HG03469 (cell line): ENCODE measurements around the gene HLA-DQA1.
"Not testable (repeated sequence)": the region's sequence is repeated elsewhere in the genome, so short reads cannot be mapped to it uniquely, and the experiment has no call there.

Source experiments
- ATAC-seq: cut with Tn5 transposase; IDR thresholded peaks from one replicate; pipeline ENCODE4 v1.9.1; 2021; ENCODE audit warnings: mild to moderate bottlenecking, moderate library complexity, moderate number of reproducible peaks; ENCODE audit not compliant: unreplicated experiment

The HLA-DQA1 gene

DNA sequence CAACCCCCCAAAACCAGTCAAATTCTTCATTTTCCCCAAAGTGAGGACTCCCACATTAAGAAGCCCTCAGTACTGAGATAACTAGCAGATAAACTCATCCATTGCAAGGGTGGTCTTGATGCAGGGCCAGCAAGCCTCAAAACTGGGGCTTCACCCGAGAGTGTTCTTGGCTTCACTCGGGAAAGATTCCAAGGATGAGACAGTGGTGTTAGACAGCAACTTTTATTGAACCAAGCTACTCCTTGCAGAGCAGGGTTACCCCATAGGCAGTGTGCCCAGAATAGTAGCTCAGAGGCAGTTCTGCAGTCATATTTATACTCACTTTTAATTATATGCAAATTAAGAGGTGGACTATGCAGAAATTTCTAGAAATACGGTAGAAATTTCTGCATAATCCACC, 15.8 kb upstream of the HLA-DQA1 start:
- no peak for ATAC-seq

DNA sequence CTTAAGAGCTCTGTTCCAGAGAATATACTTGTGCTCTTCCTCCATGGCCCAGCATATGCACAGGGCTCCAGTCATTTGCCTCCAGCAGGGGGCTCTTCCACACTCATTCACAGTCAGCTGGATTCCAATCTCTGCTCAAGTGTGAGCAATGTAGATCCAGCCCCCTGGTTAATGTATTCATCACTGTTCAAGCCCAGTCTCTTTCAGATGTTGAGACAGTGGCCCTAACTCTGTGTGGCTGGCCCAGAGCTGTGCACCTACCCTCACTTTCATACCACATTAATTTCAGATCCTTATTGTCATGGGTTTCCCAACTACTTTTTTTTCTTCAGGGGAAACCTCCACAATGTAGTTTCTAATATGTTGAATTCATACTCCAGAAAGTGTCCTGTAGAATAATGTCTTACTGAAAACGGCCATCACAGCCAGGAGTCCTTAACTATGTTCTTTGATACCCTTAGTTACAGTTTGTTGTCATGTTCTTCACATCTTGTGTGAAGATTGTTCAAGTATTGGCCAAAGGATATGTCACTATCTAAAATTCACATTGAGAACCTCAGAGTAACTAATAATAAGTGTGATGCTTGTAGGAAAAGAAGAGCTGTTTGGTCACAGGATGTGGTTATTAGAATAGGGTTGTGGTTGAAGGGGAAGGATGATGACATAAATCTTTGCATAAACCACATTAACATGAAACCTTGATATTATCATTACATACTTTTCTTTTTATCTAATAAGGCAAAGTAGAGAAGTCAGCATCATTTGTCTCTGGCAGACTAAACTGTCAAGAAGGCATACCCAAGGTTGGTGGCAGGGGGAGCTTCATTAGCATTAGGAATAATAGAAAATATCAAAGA, 14.4 kb upstream of the HLA-DQA1 start:
- ATAC-seq = peak; percentile 44

DNA sequence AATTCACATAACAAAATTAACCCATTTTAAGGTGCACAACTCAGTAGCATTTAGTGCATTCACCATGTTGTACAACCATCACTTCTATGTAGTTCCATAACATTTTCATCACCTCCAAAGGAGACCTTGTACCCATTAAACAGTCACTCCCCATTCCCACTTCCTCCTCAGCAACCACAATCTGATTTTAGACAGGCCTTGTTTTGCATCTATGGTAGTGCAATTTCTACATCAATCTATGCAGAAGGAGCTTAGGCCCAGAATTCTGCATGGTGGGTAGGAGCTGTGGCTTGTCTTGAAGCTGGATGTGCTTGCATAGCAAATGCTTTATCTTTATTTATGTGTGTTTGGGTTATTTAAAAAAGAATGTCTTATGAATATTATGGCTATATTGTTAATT, 13.5 kb upstream of the HLA-DQA1 start:
- no peak for ATAC-seq

DNA sequence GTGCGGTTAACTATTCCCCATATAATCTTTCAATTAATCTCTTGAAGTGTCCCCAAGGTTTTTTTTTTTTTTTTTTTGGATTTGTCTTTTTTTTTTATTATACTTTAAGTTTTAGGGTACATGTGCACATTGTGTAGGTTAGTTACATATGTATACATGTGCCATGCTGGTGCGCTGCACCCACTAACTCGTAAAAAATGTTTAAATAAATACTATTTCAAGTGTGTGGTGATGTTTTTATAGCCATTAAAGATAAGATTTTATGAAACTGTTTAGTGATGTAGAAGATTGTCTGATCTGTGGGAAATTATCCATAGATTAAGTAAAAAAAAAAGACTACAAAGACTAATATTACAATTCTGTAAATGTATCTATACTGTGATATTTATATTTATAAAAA, 12.6 kb upstream of the HLA-DQA1 start:
- no peak for ATAC-seq

DNA sequence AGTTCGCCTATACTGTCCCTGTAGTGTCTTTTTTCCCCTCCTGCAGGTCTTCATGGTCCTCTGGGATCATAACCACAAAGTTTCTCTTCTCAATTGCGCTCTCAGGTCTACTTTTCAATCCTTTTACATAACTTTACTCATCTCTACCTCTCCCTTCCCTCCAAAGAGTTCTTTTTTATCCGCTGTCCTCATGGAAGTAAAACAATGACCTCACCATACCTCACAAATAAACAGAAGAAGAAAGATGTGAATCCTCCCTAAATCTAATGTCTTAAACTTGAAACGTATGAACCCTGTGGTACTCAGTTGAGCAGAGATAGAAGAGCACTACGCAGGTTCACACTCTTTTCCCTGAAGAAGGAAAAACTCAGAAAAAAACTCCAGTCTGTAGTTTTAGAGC, 12.1 kb upstream of the HLA-DQA1 start:
- no peak for ATAC-seq

DNA sequence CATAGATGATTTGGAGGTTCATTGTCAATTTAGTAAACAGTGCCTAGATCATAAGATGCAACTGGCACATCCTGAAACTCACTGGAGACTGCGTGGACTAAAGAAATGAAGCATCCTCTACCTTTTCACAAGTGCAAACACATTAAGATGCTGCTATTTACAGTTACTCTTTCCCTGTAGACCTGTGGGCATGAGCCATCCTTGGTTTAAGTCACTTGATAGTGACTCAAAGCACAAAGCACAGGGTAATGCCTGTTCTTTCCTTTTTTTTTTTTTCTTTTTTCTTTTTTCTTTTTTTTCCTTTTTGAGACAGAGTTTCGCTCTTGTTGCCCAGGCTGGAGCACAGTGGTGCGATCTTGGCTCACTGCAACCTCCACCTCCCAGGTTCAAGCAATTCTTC, 10.0 kb upstream of the HLA-DQA1 start:
- no peak for ATAC-seq

DNA sequence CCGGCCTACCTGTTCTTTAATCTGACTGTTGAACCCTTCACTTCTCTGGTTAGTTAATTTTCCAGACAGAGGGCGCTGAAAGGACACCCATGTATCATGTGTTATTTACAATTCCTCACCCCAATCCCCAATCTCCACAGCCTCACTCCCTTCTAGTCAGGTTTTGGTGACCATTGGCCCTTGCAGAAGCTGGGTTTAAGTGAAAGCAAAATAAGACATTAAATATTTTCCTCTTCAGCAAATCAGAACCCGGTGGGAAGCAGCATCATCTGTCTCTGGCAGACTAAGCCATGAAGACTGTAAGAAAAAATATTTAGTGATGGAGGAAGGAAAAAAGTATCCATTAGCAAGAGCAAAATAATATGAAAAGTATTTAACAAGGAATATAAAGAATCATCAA, 9.4 kb upstream of the HLA-DQA1 start:
- ATAC-seq = no peak

DNA sequence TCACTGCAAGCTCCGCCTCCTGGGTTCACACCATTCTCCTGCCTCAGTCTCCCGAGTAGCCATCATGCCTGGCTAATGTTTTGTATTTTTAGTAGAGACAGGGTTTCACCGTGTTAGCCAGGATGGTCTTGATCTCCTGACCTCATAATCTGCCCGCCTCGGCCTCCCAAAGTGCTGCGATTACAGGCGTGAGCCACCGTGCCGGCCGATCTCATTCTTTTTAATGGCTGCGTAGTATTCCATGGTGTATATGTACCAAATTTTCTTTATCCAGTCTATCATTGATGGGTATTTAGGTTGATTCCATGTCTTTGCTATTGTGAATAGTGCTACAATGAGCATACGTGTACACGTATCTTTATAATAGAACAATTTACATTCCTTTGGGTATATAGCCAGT, 7.4 kb upstream of the HLA-DQA1 start:
- ATAC-seq = not testable (repeated sequence)

DNA sequence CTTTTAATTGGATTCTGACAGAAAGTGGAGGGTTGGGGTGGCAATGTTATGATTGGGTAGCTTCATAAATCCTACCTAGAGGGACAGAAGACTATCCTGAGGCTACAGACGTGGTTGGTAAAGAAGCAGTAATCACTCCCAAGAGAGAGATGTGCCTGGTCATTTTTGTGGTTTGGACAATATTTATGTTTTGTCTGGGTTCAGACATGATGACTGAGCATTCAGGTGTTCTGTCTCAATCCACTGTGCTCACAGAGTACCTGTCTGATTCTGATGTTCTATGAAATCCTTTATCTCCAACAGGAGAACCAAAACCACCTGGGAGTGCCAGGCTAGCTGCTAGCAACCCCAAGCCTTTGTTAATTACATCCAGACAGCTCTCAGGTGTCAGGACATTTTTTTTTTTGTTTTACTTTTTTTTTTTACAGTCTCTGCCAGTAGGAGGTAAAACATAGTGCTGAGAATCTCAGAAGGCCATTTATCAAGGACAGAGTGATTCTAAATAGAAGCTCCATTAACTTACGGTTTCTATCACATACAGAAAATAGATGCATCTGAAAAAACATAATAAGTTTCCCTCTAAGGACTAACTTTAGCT, 1.6 kb upstream of the HLA-DQA1 start:
- ATAC-seq = no peak

DNA sequence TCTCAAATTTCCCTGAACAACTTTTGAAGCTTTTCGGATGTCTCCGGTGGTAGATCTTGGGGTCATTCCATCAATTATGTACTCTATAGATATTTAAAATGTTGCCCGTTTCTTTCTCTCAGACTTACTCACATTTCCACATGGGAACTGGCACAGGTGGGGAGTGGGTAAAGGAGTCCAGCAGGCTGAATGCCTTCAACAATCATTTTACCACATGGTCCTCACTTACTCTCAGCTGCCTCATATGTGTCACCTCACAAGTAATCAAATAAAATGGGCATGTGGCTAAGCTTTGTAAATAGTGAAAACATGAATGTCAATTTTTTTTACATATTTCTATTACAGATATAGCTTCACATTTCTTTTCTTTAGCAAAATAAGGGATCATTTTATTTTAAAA, 677 bp downstream of the HLA-DQA1 start:
- ATAC-seq = no peak

DNA sequence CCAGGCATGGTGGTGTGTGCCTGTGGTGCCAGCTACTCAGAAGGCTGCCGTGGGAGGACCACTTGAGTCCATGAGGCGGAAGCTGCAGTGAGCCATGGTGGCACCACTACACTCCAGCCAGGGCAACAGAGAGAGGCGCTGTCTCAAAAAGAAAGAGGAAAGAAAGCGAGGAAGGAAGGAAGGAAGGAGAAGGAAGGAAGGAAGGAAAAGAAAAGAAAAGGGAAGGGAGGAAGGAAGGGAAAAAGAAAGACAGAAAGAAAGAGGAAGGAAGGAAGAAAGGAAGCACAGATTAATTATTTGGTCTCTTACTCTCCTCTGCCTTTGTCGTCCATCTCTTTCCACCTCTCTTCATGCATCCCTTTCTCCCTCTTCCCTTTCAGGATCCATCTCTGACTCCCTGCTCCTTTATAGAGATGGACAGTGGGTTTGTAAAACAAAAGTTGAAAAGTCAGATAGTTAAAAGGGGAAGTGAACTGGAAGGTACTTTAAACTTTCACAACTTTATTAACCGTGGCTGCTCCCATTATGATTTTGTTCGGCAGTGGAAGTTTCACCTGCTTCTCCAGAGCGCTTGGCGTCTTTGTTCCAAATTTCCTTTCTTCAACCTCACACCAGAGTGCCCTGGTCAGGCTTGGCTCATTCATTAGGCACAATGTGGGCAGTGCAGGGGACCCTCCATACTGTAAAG, 1.5 kb downstream of the HLA-DQA1 start:
- ATAC-seq = no peak

DNA sequence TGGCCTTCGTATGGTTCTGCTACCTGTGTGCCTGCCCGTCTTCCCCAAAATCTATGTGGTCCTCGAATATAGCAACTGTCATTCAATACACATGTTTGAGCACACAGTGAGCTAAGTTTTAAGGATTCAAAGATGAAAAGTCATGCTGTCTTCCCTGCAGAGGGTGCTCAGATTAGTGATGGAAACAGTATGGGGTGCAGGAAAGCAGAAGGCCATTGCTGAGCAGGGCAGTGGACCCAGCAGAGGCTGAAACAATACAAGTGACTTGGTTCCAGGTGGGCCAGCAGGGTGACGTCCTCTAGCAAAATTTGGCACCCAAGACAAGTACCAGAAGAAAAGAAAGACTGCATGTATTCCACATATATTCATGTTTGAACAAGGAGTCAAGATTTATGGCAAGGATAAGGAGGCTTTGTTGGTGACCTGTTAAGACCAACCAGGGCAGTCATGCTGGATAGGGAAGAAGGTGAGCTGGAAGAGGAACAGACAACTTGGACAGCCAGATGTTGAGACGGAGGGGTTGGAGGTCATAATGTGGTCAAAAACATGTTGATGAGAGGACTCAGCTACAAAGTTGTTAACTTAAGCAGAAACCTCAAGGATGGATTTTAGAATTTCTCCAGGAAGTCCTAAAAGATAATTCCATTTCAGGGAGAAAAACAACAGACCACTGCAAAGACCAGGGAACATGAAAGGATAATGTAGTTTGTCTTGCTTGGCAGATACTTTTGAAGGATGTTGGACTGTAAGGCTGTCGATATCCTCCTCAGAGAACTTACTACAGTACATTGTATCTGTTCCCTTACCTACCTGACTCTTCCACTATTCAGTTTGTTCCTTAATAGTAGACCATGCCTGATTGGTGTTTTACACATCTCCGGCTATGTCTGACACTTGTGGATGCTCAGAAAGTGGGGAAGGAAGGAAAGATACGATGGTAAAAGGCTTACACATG, 2.5 kb downstream of the HLA-DQA1 start:
- no peak for ATAC-seq

DNA sequence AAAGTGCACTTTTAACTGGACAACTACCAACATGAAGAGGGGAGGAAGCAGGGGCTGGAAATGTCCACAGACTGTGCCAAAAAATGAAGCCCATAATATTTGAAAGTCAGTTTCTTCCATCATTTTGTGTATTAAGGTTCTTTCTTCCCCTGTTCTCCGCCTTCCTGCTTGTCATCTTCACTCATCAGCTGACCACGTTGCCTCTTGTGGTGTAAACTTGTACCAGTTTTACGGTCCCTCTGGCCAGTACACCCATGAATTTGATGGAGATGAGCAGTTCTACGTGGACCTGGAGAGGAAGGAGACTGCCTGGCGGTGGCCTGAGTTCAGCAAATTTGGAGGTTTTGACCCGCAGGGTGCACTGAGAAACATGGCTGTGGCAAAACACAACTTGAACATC, 3.9 kb downstream of the HLA-DQA1 start:
- no peak for ATAC-seq

DNA sequence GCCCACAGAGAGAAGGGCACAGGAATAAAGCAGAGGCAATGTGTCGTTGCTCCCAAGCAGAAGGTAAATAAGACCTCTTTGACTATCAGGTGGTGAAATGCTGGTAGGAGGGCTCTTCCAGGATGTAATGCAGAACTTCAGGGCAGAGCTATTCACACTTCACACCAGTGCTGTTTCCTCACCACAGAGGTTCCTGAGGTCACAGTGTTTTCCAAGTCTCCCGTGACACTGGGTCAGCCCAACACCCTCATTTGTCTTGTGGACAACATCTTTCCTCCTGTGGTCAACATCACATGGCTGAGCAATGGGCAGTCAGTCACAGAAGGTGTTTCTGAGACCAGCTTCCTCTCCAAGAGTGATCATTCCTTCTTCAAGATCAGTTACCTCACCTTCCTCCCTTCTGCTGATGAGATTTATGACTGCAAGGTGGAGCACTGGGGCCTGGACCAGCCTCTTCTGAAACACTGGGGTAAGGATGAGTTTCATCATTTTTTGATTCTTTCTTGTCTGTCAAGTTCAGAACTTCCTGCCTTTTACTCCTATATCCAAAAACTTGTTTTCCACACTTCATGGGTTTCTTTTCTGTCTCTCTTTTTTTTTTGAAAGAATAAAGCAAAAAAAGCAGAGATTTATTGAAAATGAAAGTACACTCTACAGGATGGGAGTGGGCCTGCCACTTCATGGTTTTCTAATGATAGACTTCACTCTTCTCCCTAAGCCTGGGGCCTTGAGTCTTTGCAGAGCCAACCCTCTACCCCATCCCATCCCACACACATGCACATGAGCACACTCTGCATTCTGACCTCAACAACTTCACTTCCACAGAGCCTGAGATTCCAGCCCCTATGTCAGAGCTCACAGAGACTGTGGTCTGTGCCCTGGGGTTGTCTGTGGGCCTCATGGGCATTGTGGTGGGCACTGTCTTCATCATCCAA, 4.8 kb downstream of the HLA-DQA1 start:
- not testable (repeated sequence) for ATAC-seq

DNA sequence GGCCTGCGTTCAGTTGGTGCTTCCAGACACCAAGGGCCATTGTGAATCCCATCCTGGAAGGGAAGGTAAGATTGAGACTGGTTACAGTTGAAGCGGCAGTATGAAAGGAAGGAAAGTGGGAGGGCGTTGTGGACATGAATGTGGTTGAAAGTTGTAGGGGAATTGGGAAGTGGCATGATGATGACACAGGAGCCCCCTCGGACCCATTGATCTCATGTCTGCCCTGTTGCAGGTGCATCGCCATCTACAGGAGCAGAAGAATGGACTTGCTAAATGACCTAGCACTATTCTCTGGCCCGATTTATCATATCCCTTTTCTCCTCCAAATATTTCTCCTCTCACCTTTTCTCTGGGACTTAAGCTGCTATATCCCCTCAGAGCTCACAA, 5.5 kb downstream of the HLA-DQA1 start:
- no peak for ATAC-seq

DNA sequence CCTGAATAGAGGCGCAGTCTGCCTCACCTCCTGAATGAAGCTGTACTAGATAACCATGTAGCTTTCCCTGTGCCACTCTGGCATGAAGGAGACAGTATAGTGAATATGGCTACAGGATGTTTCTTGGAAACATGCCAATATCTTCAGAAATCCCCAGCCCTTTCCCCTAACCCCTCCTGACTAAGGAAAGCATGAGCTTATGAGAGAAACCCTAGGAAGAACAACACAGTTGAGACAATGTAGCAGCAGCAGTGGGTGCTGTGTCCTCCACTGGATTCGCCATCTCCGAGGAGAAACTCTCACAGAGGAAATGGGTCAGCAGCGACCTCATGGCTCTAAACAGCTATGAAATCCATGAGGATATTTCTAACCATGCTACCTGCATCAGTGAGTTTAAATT, 6.7 kb downstream of the HLA-DQA1 start:
- ATAC-seq = no peak

DNA sequence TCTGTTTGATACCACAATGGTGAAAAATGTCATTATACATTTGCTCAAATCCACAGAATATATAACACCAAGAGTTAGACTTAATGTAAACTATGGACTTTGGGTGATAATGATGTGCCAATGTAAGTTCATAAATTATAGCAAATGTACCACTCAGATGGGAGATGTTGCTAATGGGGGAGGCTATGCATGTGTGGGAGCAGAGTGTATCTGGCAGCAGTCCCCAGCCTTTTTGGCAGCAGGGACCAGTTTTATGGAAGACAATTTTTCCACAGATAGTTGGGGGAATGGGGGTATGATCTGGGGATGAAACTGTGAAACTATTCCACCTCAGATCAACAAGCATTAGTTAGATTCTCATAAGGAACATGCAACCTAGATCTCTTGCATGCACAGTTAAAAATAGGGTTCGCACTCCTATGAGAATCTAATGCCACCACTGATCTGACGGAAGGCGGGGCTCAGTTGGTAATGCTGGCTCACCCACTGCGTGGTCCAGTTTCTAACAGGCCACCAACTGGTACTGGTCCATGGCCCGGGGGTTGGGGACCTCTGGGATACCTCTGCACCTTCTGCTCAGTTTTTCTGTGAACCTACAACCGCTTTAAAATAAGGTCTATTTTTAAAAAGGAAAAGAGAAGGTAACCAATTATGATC, 8.0 kb downstream of the HLA-DQA1 start:
- no peak for ATAC-seq

DNA sequence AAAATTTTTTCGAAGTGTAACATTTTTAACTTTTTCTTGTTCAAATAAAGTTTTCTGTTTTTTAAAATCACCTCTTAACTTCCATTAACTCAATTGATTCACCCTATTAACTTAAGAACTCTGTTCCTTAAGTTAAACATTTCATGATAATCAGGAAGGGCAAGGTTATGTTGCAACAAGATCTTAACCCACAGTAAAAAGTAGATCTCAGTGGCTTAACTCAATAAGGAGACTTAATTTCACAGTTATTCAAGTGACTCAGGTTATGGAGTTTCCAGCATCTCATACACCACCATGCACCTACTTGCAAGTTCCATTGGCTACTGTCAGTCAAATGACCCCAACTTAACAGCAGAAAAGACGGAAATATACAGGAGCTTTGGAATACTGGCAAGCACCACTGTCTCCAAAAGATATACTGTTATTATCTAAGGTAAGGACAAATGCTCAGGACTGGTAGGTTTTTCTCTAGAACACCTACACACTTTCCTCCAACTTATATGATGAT, 18.1 kb downstream of the HLA-DQA1 start:
- no peak for ATAC-seq

DNA sequence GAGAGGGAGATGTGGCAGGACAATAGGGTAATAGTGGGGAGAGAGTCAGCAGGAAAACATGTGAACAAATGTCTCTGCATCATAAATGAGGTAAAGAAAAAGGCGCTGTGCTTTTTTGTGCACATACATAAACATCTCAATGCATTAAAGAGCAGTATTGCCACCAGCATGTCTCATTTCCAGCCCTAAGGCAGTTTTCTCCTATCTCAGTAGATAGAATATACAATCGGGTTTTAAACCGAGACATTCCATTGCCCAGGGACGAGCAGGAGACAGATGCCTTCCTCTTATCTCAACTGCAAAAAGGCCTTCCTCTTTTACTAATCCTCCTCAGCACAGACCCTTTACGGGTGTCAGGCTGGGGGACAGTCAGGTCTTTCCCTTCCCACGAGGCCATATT, 20.1 kb downstream of the HLA-DQA1 start:
- not testable (repeated sequence) for ATAC-seq
